Prostate gland (tissue), 2 donors: Measurements from ENCODE around the gene CNTNAP2.

Experiments used
- POLR2A ChIP-seq: fragments of 450-650 bp; IDR thresholded peaks from one replicate; pipeline ENCODE4 v1.6.1; 2016; ENCODE audit warnings: antibody characterized with exemption, mild to moderate bottlenecking
- POLR2AphosphoS5 ChIP-seq: sonication (generic); formaldehyde crosslinking; IDR thresholded peaks from one replicate; pipeline ENCODE4 v1.6.1; 2017; ENCODE audit warnings: antibody characterized with exemption
- TF ChIP-seq, protein P1 (sequence below), 4 experiments: fragments of 200-600 bp in 2 of 4; fragments of 450-650 bp in 2 of 4; sonication (generic) in 2 of 4; IDR thresholded peaks; 1 replicate in 3 of 4; 2 replicates in 1 of 4; pipeline ENCODE4 v1.5.1; 2016 to 2019; ENCODE audit warnings: antibody characterized with exemption in 4 of 4, mild to moderate bottlenecking in 2 of 4, moderate library complexity in 2 of 4

DNA sequence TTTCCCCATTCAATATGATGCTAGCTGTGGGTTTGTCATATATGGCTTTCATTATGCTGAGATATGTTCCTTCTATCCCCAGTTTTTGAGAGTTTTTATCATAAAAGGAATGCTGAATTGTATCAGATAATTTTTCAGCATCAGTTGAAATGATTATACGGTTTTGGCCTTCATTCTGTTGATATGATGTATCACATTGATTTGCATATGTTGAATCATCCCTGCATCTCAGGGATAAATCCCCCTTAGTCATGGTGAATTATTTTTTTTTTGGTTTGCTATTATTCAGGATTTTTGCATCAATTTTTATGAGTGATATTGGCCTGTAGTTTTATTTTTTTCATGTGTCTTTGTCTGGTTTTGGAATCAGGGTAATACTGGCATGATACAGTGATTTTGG lies 1321.6 kb downstream of the CNTNAP2 start:
- TF ChIP-seq POLR2A: no peak
- no peak for TF ChIP-seq POLR2AphosphoS5
- TF ChIP-seq, protein P1, sequence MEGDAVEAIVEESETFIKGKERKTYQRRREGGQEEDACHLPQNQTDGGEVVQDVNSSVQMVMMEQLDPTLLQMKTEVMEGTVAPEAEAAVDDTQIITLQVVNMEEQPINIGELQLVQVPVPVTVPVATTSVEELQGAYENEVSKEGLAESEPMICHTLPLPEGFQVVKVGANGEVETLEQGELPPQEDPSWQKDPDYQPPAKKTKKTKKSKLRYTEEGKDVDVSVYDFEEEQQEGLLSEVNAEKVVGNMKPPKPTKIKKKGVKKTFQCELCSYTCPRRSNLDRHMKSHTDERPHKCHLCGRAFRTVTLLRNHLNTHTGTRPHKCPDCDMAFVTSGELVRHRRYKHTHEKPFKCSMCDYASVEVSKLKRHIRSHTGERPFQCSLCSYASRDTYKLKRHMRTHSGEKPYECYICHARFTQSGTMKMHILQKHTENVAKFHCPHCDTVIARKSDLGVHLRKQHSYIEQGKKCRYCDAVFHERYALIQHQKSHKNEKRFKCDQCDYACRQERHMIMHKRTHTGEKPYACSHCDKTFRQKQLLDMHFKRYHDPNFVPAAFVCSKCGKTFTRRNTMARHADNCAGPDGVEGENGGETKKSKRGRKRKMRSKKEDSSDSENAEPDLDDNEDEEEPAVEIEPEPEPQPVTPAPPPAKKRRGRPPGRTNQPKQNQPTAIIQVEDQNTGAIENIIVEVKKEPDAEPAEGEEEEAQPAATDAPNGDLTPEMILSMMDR (IDR thresholded peaks at IDR 0.05): no peak
